ENCODE results near the gene PEPD.

The PEPD gene

DNA sequence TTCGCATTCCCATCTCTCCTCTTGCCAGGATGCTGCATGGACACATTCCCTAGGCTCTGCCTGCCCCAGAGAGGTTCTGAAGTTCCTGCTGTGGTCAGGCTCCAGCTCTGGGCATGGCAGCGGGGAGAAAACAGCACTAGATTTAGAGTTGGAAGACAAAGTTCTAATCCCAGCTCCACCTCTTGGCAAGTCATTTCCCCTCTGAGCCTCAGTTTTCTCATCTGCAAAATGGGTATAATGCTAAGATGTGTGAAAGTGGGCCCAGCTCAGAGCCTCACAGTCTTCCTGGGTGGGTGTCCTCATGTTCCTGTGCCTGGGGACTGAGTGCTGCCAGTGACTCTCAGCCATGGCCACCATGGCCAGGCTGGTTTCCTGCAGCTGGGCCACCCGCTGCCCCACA, 9.6 kb downstream of the PEPD start:
- DNase-seq (ENCODE audit: low read depth in 2 of 2), result no peak

DNA sequence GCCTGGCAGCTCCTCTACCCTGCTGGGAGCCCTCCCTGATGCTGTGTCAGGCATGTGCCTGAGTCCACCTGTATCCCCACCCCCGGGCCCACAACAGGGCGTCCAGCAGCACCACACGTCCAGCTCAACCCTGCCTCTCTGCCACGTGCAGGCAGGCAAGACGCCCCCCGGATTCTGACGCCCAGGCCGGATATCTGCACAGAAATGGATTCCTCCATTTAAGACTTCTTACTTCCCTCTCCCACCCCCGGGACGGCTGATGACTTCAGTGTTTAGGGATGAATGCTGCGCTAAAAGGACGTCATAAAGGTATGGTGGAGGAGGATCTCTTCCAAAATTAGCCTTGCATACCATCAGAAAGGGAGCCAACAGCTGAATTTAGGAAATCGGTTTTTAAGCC, 10.2 kb downstream of the PEPD start:
- no peak for DNase-seq (ENCODE audit: low read depth in 2 of 2)

- no peak for DNase-seq (ENCODE audit: low read depth in 2 of 2)
Measured at GRCh38 chr19:33510462-33511194, 11.0 kb downstream of the PEPD start.

GRCh38 chr19:33509774-33510173, 11.8 kb downstream of the PEPD start:
- no peak for DNase-seq (ENCODE audit: low read depth in 2 of 2)

DNA sequence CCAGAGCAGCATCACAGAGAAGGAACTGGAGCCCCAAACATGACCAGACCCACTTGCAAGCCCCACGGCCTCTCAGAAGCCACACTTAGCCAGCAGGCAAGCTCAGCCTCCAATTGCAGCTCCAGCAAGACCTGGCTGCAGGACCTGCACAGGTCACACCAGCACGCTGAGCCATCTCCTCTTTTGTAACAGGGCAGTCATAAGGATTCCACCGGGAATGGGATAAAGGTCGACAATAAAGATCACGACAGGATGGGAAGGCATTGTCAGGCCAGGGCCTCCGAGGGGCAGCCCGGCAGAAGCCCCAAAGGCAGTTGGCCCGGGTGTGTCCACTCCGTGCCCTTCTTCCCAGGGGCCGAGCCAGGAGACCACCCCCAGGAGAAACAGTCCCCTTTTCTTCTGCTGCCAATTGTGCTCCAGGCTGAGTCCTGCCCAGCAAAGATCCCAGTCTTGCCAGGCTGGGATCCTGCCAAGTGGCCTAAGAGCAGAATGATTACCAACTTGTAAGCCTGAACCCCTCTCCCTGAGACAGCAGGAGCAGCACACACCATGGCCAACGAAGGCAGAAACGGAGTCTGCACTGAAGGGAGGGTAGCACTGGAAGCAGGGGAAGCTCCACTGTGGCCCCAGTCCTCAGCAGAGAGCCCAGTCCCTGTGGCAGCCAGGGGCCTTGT, 12.5 kb downstream of the PEPD start:
- no peak for DNase-seq (ENCODE audit: low read depth in 2 of 2)

GRCh38 chr19:33508431-33508830, 13.2 kb downstream of the PEPD start:
- no peak for DNase-seq (ENCODE audit: low read depth in 2 of 2)

DNA sequence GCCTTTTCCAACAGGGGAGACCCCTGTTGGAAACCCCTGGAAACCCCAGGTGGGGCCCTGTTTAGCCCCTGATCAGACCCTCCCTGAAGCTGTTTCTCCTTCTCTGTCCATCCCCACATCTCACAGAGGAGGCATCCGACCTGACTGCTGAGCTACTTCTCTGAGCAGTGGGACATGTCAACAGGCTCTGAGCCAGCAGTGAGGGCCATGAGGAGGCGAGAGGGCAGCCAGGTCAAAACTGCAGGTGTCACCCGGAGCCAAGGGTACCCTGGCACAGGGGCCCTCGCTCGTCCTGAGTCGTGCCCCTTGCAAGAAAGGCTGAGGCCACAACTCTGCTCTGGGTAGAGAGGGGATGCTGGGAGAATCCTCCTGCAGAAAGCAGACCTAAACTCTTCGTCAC, 13.6 kb downstream of the PEPD start:
- no peak for DNase-seq (ENCODE audit: low read depth in 2 of 2)

DNA sequence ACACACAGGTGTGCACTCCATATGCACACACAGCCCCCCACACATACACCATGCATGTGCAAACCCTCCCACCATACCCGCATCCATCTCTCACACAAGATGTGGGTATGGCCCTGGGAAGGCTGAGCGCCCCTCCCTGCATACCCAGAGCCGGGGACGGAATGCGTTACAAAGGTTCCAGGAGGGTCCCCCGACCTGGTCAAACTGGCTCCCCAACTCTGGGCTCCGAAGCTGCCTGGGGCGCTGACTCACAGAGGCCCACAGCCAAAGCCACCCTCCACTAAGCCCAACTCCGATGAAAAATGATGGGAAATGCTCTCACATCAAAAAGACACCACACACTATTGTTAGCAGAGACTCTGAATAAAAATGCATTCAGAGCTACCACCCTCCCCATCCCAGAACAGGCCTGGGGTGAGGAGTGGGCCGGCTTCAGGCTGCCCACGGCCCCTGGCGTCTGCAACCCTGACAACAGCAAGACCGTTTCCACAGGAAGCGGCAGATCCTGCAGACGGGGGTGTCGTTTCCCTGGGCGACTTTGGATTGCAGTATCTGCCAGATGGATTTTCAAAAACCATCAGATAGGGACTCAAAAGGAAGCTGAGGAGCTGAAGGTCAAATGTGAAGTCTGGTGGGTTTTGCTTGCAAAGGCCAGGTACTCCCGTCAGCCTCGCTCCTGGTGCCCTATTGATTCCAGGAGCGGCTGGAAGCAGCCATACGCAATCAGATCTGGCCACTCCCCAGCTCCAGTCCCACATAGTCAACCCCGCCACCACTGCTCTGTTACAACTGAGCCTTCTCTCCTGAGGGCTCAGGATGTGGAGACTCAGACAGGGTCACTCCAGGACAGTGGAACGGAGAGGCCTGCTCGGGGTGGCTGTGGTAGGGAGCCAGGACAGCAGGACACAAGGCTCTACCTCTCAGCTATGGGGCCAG, 14.3 kb downstream of the PEPD start:
- no peak for DNase-seq (ENCODE audit: low read depth in 2 of 2)

DNA sequence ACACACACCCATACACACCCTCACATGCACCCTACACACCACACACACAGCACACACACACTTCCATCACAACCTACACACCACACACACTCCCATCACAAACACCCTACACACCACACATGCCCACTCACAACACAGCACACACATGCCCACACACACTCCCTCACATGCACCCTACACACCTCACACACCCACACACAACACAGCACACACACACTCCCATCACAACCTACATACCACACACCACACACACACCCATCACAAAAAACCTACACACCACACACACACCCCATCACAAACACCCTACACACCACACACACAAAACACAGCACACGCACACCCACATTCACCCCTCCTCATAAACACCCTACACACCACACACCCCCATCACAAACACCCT, 15.1 kb downstream of the PEPD start:
- no peak for DNase-seq (ENCODE audit: low read depth in 2 of 2)

GRCh38 chr19:33505823-33506222, 15.8 kb downstream of the PEPD start:
- no peak for DNase-seq (ENCODE audit: low read depth in 2 of 2)

DNA sequence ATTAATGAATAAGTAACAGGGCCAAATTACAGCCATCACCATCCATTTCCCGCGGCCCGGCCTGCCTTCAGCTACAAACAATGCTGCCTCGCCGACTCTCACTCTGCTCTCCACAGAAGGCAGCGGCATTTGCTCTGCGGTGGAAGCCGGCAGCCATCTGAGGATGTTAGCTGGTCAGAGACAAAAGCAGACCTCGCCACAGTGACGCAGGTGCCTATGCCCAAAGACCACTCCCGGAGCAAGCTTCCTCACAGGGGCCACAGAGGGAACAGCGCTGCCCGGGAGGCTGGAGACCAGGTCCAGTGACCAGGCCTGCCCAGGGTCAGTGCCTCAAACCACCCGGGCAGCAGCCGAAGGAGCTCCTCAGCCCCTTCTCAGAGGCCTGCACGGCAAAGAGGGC, 16.4 kb downstream of the PEPD start:
- DNase-seq (ENCODE audit: low read depth in 2 of 2), result no peak

GRCh38 chr19:33504058-33504444, 17.5 kb downstream of the PEPD start:
- no peak for DNase-seq (ENCODE audit: low read depth in 2 of 2)

GRCh38 chr19:33503433-33504057, 18.0 kb downstream of the PEPD start:
- DNase-seq (ENCODE audit: low read depth in 2 of 2), result no peak

GRCh38 chr19:33503030-33503429, 18.6 kb downstream of the PEPD start:
- DNase-seq (ENCODE audit: low read depth in 2 of 2), result no peak

DNA sequence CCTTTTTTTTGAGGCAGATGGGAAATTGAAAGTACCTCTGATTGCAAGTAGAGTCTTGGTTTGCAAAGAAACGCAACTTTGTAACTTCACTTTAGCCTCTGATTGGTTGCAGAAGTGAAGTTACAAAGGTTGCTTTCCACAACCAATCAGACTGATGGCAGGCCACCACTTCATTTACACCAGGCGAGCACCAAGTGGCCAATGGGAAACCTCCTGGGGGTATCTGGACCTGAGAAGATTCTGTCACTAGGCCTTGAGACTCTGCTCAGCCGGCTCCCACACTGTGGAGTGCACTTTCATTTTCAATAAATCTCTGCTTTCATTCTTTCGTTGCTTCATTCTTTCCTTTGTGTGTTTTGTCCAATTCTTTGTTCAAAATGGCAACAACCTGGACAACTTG, 19.1 kb downstream of the PEPD start:
- no peak for DNase-seq (ENCODE audit: low read depth in 2 of 2)

- no peak for DNase-seq (ENCODE audit: low read depth in 2 of 2)
Measured at GRCh38 chr19:33501693-33502356, 19.8 kb downstream of the PEPD start.

DNA sequence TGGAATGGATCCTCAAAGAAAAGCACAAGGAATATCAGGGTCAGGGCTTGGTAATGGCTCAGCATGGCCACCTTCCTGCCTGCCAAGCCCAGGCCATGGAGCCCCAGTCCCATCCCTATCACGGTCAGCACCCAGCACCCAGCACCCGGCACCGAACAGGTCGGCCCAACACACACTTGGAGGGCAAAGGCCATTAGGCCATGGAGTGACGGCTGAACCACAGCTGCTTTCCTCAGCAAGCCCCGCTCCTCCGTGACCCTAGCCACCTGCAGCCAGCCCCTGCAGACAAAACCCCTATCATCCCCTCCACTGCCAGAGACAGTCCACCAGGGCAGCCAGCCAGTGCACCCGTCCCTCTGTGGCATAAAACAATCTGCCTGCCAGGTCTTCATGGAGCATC, 20.6 kb downstream of the PEPD start:
- DNase-seq (ENCODE audit: low read depth in 2 of 2), result no peak

GRCh38 chr19:33500586-33500985, 21.0 kb downstream of the PEPD start:
- no peak for DNase-seq (ENCODE audit: low read depth in 2 of 2)

- DNase-seq (ENCODE audit: low read depth in 2 of 2), result no peak
Measured at GRCh38 chr19:33499671-33500506, 21.7 kb downstream of the PEPD start.

DNA sequence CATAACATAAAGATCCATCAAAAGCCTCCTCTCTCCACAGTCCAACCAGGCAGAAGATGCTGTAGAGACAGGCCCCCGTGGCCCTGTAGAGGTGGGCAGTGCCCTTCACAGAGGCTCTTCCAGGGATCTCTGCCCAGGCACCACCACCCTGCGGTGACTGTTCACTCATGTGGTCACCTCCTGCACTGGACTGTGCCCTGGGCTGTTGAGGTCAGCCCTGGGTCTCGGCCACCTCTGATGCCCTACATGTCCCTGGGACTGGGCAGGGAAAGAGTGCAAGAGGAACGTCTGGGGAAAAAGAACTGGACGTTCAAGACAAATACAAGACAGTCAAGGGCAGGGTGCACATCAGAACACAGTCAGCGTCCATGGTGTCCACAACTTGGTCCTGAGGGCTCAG, 22.3 kb downstream of the PEPD start:
- no peak for DNase-seq (ENCODE audit: low read depth in 2 of 2)
